Prostate gland (tissue), 2 donors: Measurements from ENCODE around the gene R3HCC1L. TPM values are rescaled to one million over a fixed set of nuclear protein-coding genes. Genes with fewer than 3 reads are reported as not detected.

Experiments used
- DNase-seq: peaks from one replicate; pipeline ENCODE4 v3.0.0-alpha.2; 2019; ENCODE audit warnings: low spot score
- H3K27ac ChIP-seq, 2 donors: fragments of 200-600 bp; sonication (generic); 2 replicates each; pipeline ENCODE4 v1.5.1; 2017 to 2019
- H3K27me3 ChIP-seq: fragments of 200-600 bp; sonication (generic); replicated peaks from 2 replicates; pipeline ENCODE4 v1.5.1; 2019; ENCODE audit not compliant: insufficient read depth
- H3K36me3 ChIP-seq, 2 donors: fragments of 200-600 bp; sonication (generic); 1 replicate in 1 of 2; 2 replicates in 1 of 2; pipeline versions ENCODE4 v1.5.1 to v1.8.1; 2017 to 2019
- H3K4me1 ChIP-seq: fragments of 200-600 bp; sonication (generic); replicated peaks from 2 replicates; pipeline ENCODE4 v1.5.1; 2019
- H3K4me3 ChIP-seq, 2 donors: fragments of 200-600 bp; sonication (generic); 2 replicates each; pipeline ENCODE4 v1.5.1; 2017 to 2019
- H3K9me3 ChIP-seq: fragments of 200-600 bp; sonication (generic); 2 replicates; pipeline ENCODE4 v1.5.1; 2017
- POLR2A ChIP-seq: fragments of 450-650 bp; IDR thresholded peaks from one replicate; pipeline ENCODE4 v1.6.1; 2016; ENCODE audit warnings: antibody characterized with exemption, mild to moderate bottlenecking
- POLR2AphosphoS5 ChIP-seq: sonication (generic); formaldehyde crosslinking; IDR thresholded peaks from one replicate; pipeline ENCODE4 v1.6.1; 2017; ENCODE audit warnings: antibody characterized with exemption
- WGBS: methylation state at CpG from one replicate; pipeline ENCODE4 v1.1.5; 2018; 5-methylcytosine and 5-hydroxymethylcytosine counted together
- intact Hi-C: fragments of 100-400 bp; cut with DNase I; formaldehyde crosslinking; loops from one replicate; pipeline ENCODE4 v1.14.2; 2022
- total RNA-seq, 2 donors: library from RNA; depleted of rRNA; stranded (reverse); fragments of >200 nt; gene quantifications; one replicate each; pipeline ENCODE4 v1.1.0, GENCODE V29; 2016
- TF ChIP-seq, protein P1 (sequence below), 4 experiments: fragments of 200-600 bp in 2 of 4; fragments of 450-650 bp in 2 of 4; sonication (generic) in 2 of 4; IDR thresholded peaks; 1 replicate in 3 of 4; 2 replicates in 1 of 4; pipeline ENCODE4 v1.5.1; 2016 to 2019; ENCODE audit warnings: antibody characterized with exemption in 4 of 4, mild to moderate bottlenecking in 2 of 4, moderate library complexity in 2 of 4

Gene R3HCC1L
- total RNA-seq, 2 donors from 2014 or later, result 14.2 to 26.0 TPM

DNA sequence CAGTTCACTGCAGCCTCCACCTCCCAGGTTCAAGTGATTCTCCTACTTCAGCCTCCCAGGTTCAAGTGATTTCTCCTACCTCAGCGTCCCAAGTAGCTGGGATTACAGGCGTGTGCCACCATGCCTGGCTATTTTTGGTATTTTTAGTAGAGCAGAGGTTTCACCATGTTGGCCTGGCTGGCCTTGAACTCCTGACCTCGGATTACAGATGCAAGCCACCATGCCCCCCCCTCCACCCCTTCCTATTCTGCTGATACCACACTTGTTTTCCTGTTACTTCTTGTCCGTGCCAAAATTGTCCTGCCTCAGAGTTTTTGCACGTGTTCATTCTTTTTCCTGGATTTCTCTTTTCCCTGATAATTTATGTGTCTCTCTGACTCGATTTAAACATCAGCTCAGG, 62.5 kb downstream of the R3HCC1L start:
- TF ChIP-seq, protein P1, sequence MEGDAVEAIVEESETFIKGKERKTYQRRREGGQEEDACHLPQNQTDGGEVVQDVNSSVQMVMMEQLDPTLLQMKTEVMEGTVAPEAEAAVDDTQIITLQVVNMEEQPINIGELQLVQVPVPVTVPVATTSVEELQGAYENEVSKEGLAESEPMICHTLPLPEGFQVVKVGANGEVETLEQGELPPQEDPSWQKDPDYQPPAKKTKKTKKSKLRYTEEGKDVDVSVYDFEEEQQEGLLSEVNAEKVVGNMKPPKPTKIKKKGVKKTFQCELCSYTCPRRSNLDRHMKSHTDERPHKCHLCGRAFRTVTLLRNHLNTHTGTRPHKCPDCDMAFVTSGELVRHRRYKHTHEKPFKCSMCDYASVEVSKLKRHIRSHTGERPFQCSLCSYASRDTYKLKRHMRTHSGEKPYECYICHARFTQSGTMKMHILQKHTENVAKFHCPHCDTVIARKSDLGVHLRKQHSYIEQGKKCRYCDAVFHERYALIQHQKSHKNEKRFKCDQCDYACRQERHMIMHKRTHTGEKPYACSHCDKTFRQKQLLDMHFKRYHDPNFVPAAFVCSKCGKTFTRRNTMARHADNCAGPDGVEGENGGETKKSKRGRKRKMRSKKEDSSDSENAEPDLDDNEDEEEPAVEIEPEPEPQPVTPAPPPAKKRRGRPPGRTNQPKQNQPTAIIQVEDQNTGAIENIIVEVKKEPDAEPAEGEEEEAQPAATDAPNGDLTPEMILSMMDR (IDR thresholded peaks at IDR 0.05), result no peak
- TF ChIP-seq POLR2A (no peak), POLR2AphosphoS5 (no peak)
- intact Hi-C loops, result no loop called here
- 87% methylated on average over 6 of the region's 6 CpGs for WGBS
- H3K4me3 ChIP-seq, result no peak overlapping the region
- H3K9me3 ChIP-seq, result no peaks in the 10 kb centered on the region
- no peak overlapping the region for H3K27ac ChIP-seq
- H3K4me1 ChIP-seq, result no peaks in the 10 kb centered on the region
- H3K36me3 ChIP-seq, result no peaks in the 10 kb centered on the region
- no peaks in the 10 kb centered on the region for H3K27me3 ChIP-seq
- no peak for DNase-seq

- Histone ChIP-seq H3K4me1 (no peaks in the 10 kb centered on the region), H3K27ac (no peak overlapping the region), H3K36me3 (no peaks in the 10 kb centered on the region), H3K9me3 (no peaks in the 10 kb centered on the region), H3K4me3 (no peak overlapping the region), H3K27me3 (no peaks in the 10 kb centered on the region)
- no peak for TF ChIP-seq POLR2A
- TF ChIP-seq, protein P1 (IDR thresholded peaks at IDR 0.05), result no peak
- no peak for TF ChIP-seq POLR2AphosphoS5
- intact Hi-C loops, result no loop called here
- WGBS, result 93% methylated on average over 5 of the region's 5 CpGs
- DNase-seq, result no peak
These were observed 67.3 kb downstream of the R3HCC1L start for GRCh38 chr10:98201760-98202159.

DNA sequence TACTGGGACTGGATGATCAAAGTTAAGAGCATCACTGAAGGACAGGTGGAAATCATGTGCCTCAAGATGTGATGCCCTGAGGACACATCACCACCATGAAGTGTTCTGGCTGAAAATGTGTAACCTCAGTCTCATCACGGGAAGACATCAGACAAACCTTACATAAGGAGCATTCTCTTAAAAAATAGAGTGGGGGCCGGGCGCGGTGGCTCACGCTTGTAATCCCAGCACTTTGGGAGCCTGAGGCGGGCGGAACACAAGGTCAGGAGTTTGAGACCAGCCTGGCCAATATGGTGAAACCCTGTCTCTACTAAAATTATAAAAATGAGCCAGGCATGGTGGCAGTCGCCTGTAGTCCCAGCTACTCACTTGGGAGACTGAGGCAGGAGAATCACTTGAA, 67.9 kb downstream of the R3HCC1L start:
- TF ChIP-seq POLR2AphosphoS5 (no peak), POLR2A (no peak)
- TF ChIP-seq, protein P1 (IDR thresholded peaks at IDR 0.05), result no peak
- Histone ChIP-seq H3K36me3 (no peaks in the 10 kb centered on the region), H3K27ac (no peak overlapping the region), H3K4me3 (no peak overlapping the region), H3K4me1 (no peaks in the 10 kb centered on the region), H3K9me3 (no peaks in the 10 kb centered on the region), H3K27me3 (no peaks in the 10 kb centered on the region)
- intact Hi-C loops, result no loop called here
- 89% methylated on average over 8 of the region's 8 CpGs for WGBS
- DNase-seq, result no peak

GRCh38 chr10:98205351-98205750, 70.9 kb downstream of the R3HCC1L start:
- no peaks in the 10 kb centered on the region for H3K27me3 ChIP-seq
- intact Hi-C loops, result no loop called here
- H3K36me3 ChIP-seq, result no peaks in the 10 kb centered on the region
- TF ChIP-seq POLR2AphosphoS5 (no peak), POLR2A (no peak)
- TF ChIP-seq, protein P1 (IDR thresholded peaks at IDR 0.05), result no peak
- no peak for DNase-seq
- H3K4me1 ChIP-seq, result no peaks in the 10 kb centered on the region
- no peaks in the 10 kb centered on the region for H3K9me3 ChIP-seq
- H3K4me3 ChIP-seq, result no peak overlapping the region
- no peak overlapping the region for H3K27ac ChIP-seq
- 95% methylated on average over 2 of the region's 2 CpGs for WGBS

- Histone ChIP-seq H3K36me3 (no peaks in the 10 kb centered on the region), H3K9me3 (no peaks in the 10 kb centered on the region), H3K4me3 (no peak overlapping the region), H3K27ac (no peak overlapping the region), H3K27me3 (no peaks in the 10 kb centered on the region), H3K4me1 (no peaks in the 10 kb centered on the region)
- TF ChIP-seq POLR2AphosphoS5 (no peak), POLR2A (no peak)
- TF ChIP-seq, protein P1 (IDR thresholded peaks at IDR 0.05), result no peak
- 98% methylated on average over 2 of the region's 2 CpGs for WGBS
- DNase-seq, result no peak
- intact Hi-C loops, result no loop called here
These were observed 74.5 kb downstream of the R3HCC1L start for GRCh38 chr10:98208925-98209324.
